ENCODE results near the gene TSPAN12.

Gene TSPAN12

DNA sequence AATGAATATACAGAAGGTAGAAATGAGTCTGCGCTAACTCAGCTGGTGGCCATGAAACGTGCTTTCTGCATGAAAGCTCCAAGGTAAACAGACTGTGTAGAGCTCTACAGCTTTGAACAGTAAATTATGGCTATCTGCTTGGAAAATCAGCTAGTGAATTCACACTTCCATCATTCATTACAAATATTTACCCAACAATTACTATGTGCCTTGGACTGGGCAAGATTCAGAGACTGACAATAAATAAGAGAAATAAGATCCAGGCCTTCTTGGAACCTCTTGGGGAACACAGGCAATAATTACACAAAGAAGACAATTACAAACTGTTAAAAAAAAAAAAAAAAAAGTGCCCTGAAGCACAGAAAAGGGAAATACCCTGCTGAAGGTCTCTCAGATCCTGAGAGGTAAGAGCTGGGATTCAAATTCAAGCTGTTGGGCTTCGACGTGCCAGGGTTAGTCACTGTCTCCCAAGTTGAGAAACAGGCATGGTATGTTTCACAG, 15.8 kb downstream of the TSPAN12 start:
- no peak for DNase-seq (ENCODE audit: low spot score)

DNA sequence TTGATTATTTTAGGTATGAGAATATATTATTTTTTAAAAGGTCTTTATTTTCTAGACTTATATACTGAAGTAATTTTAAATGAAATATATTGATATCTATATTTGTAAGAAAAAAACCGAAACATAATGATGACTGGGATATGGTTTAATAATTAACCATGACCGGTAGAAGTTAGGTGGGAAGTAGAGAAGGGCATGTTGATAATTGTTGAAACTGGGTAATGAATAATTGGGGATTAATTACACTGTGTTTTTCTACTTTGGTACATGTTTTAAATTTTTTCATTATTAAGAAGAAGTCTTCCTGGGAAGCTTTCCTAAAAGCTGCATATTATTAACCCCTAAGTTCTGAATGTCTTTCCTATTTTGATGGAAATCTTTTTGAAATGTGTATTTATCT, 16.3 kb downstream of the TSPAN12 start:
- DNase-seq (ENCODE audit: low spot score), result no peak

DNA sequence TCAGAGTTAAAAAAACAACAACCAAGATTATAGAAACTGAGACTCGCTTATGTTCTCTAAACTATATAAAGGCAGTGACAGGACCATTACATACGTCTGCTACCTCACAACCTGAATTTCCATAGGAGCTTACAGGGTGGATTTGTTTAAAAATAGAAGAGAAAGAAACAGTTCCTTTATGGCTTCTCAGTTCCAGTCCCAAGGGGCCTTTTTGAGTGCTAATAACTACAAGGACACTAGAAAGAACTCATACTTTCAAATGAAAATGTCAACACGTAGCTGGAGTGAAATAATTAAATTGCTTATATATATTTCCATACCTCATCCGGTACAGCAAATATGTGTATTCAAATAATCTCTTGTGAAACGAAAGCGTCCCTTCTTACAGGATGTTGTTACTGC, 19.7 kb downstream of the TSPAN12 start:
- DNase-seq (ENCODE audit: low spot score), result no peak

DNA sequence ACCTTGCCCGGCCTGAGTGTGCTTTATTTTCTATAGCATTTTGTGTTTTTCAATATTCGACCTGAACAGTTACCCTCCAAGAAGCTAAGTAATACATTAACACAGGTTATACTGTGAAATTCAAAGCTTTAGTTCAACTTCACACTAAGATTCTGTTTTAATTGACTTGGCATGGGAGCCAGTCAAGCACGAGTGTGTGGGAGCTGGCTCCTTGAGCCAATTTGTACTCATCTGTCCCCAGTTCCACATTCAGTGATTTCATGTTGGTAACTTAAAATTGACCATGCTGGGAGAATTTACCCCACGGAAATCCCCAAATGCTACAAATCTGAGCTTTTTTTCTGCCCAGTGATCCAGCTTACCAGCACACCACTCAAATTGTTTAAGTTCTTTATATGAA, 20.3 kb downstream of the TSPAN12 start:
- DNase-seq (ENCODE audit: low spot score), result no peak

DNA sequence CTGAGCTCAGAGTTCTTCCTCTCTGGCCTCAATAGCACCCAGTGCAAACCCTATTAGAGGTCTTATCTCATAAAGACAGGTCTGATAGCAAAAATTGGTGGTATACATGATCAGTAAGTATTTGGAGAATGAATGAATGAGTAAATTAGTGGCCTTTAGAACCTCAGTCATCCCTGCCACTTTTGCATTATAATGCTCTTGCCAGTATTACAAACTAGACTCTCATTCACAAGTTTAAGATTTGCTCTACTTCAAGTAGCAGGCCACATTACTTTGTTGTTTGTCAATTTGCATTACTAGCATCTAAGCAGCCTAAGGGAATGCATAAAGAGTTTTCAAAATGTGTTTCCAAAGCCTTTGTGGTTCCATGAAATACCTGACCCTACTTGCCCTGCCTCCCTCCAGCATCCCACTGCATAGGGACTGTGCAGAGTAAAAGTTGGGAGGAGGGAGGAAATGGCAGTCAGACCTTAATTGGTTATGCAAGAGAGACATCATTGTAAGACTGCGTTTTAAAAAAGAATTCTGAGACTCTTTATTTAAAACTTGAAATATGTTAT, 21.3 kb downstream of the TSPAN12 start:
- no peak for DNase-seq (ENCODE audit: low spot score)

DNA sequence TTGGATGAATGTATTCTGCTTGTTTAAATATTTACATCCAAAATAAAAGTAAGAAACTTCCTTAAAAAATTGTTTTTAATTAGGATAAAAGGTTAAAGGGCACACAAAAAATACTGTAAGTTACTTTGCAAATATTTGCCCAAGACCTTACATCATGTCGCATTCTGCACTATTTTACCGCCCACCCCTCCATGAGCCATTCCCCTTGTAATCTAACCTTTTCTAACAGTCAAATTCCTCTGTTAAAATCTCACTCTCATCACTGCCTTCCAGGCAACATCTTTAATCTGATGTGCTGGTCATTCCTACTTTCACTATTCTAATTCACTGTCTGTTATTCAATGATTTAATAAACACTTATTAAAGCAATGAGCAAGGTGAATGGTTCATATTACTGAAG, 23.2 kb downstream of the TSPAN12 start:
- DNase-seq (ENCODE audit: low spot score), result no peak

DNA sequence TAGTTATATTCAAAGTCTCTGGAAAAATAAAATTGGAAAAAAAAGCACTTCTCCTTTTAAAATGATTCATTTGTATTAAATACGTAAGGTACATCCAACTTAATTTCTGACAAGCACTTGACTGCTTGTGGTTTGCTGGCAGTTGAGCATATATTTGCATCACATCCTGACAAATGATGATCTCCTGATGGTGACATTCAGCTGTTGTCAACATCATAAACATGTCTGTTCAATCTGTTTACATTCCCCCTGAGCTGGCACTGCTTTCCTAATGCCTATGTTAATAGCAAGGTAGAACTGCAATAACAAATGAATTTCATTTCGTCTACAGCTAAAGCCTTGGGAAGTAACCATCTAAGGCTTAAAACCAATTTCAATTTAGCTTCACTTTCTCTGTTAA, 24.4 kb downstream of the TSPAN12 start:
- no peak for DNase-seq (ENCODE audit: low spot score)

DNA sequence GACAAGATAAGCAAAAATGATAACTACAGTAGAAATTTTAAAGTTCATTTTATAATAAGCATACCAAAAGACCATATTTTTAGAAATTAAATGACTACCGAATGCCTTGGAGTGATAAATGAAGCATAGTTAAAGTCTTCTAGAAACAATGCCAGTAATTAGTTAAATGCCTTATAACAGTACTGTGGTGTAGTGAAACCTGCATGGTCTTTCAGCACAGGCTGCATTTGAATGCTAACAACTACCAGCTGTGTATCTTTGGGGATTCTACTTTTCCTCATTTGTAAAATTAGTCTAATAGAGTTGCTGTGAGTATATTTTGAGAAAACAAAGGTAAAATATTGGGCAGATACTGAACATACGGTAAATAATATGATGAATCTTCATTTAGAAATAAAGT, 25.1 kb downstream of the TSPAN12 start:
- DNase-seq (ENCODE audit: low spot score), result no peak

DNA sequence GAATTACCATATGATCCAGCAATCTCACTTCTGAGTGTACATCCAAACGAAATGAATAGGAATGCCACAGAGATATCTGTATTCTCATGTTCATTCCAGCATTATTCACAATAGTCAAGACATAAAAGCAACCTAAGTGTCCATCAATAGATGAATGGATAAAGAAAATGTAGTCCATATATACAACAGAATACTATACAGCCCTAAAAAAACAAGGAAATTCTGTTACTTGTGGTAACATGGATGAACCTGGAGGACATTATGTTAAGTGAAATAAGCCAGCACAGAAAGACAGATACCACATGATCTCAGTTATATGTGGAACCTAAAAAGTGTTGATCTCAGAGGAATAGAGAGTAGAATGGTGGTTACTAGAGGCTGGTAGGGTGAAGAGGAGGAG, 26.7 kb downstream of the TSPAN12 start:
- no peak for DNase-seq (ENCODE audit: low spot score)

DNA sequence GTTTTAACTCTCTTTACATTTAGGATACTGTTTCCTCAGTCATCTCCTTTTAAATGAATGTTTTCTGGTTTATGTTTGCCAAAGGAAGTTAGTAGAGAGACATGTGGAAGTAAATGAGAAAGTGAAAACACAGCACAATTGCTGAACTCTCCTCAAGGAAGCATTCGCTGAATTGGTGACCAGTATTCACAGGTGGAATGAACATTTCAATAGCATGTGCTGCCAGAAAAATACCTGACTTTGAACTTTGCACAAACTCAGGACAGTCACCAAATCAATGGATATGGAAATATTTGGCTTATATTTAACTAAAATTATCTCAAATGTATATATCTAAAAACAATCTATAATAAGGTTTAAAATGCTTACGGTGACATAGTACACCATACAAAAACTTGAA, 28.5 kb downstream of the TSPAN12 start:
- DNase-seq (ENCODE audit: low spot score), result no peak

DNA sequence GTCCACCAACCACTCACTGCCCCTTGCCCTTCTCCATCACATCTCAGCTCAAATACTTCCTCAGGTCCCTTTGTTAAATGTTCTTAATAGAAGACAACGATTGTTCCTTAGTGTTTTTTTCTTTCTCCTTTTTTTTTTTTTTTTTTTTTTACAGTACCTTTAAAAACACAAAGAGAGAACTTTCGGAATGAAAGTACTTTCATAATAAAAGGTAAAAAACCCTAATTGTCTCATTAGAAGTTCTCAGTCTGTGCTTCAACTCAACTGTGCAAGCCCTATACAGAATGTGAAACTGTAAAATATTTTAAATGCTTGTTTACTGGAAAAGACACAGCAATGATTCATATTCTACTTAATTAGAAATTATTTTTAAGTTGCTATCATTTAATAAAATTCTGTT, 29.4 kb downstream of the TSPAN12 start:
- DNase-seq (ENCODE audit: low spot score), result no peak

DNA sequence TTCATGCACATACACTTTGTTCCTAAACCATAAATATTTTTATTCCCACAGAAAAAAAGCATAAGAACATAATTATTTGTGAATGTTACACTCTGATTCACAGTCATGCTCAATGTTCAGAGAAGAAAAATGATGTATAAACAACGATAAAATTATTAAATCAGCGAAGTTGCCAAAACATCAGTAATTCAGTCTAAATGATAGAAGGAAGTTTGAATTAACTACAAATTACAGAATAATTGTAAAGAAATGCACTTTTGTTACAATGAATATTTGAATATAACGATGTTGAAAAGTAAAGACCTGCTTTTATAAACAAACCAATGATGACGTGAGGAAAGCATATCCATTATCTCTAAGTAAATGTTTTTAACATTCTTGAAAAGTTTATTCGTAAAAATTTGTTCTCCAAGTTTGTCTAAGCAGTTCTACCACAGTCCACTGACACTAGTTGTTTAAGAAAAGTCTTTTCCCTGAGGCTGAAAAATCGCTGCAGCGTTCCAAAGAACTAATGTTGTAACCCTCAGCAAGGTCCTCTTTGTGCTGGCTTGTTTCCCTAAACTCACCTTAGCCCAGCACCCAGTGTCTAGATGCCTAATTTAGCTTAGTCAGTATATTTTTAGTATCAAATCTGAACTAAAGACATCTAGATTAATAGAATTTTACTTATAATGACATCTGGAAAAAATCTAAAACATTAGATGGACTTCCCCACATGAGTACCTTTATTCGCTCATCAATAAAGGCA, 30.4 kb downstream of the TSPAN12 start:
- DNase-seq (ENCODE audit: low spot score), result no peak

DNA sequence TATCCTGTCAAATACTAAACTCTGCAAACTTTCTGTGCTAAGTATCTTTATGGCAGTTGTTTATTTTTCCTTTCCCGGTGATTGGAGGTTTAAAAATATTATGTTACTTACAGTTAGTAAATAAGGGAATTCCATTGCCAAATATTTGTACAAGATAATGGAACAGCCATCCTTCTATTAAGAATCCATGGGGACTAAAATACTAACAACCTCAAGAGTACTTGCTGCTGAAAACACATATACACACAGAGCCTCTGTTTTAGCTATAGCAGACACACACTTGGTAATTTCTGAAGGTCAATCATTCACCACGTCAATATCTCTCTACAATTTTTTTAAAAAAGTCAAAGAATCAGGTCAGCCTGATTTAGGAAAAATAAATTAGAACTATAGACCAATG, 32.4 kb downstream of the TSPAN12 start:
- no peak for DNase-seq (ENCODE audit: low spot score)

DNA sequence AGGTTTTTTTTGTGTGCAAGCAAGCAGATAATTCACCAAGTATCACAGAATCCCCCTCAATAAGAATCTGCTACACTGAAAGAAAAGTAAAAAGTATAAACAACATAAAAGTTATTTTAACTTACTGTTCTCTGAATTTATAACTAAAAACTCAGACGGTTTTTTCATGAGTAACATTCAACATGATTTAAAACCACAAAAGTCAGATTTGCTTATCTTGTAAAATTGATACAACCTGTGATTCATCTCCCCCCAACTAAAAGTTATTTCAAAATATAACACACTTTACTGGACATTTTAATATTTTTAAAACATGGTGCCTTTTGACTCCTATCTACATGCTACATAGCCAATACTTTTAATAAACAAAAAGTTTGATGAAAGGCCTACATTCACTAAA, 32.8 kb downstream of the TSPAN12 start:
- DNase-seq (ENCODE audit: low spot score), result no peak

DNA sequence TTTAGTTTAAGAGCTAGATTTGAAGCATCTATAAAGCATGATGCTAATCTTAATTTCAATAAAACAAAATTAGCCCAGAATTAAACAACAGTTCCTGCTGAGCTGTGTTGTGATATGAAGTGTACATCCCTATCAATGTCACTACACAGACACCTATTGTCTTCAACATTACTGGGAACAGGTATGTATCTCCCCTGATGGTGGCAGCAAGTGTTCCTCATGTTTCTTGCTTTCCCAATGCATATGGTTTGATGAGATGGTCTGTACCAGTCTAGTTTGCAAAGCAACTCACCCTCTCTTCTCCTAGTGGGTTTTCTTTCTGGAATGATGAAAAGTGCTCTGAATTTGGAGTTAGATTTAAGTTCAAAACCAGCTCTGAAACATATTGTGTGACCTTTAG, 38.1 kb downstream of the TSPAN12 start:
- DNase-seq (ENCODE audit: low spot score), result no peak

DNA sequence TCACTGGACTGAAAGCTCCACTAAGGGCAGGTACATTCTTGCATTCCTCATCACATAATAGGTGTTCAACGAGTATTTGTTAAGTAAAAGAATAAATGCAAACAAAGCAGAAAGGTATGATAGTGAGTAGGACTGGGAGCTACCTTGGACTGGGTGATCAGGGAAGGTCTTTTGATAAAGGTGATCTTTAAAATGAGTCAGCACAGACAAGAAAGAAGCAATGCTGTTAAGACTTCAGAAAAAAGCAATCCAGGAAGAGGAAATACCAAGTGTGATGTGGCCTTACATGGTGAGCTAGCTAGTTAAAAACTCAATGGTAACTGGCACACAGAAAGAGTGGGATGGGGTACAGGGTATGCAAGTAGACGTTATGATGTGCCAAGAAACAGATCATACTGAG, 40.1 kb downstream of the TSPAN12 start:
- DNase-seq (ENCODE audit: low spot score), result no peak

DNA sequence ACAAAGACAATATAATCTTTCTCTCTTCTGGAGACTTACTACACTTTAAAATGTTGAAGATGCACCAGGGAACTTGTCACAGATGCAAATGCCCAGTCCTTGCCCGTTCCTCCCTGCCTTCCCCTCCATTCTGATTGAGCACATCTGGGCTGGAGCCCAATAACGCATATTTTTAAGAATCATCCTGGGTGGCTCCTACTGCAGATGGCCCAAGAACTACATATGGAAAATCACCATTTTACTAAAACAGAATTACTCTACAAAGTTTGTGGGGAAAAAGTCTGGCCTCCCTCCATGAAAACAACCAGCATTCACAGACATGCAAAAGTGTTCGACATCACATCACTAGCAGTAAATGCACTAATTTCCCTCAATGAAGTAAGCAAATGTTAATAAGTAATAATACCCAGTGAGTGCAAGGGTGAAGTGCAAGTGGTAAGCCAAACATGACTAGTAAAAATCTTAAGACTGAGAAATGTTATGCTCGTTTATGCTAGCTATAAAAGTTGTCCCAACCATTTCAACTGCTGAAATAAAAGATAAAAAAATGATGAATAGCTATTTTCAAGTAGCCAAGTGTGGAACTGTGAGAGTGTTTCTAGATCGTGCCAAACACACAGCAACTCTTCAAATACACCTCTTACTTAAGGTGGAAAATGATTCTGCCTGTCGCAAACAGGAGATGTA, 43.5 kb downstream of the TSPAN12 start:
- DNase-seq (ENCODE audit: low spot score), result no peak

DNA sequence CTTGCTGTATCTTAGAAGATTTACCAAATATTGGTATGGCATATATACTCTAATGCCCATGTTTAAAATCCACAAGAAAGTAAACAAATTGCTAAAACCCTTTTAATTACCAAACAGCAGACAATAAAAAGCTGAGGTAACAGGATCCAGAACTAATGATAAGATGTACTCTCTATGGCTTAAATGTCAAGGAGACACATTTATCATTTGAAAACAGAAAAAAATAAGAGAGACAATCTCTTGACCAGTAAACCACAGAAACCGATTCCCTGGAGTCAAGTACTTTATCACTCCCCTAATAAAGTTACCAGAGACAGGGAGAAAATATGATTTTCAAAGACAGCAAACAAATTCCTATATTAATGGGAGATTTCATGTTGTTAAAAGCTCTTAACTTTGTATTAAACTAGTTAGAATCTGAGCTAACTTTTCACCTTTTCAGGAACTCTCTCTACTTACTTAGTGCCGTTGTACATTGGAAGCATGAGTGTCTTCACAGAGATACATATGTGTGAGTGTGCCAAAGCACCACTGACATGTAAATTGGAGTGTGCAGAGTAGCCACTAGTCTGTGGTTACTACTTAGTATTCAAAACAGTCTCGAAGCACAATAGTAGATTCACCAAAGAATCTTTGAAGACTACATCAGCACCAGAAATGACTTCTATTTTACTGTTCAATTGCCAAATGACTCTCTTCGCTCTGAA, 44.2 kb downstream of the TSPAN12 start:
- DNase-seq (ENCODE audit: low spot score), result no peak

DNA sequence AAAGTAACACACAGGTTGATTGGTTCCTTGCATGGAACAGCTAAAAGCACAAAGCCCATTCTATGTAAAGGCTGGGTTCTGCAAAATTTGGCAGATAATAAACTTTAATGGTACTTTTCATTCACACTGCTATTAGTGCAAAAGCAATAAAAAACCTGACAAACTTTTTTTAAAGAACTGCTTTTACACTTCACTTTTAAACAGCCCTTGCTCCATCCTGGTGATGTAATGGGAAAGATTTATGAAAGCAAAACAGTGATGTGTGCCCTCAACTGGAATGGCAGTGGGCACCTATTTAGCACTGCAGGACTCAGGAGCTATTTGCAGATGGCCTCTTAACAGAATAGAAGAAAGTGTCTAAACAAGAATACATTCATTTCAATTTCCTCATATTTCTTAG, 44.9 kb downstream of the TSPAN12 start:
- no peak for DNase-seq (ENCODE audit: low spot score)

DNA sequence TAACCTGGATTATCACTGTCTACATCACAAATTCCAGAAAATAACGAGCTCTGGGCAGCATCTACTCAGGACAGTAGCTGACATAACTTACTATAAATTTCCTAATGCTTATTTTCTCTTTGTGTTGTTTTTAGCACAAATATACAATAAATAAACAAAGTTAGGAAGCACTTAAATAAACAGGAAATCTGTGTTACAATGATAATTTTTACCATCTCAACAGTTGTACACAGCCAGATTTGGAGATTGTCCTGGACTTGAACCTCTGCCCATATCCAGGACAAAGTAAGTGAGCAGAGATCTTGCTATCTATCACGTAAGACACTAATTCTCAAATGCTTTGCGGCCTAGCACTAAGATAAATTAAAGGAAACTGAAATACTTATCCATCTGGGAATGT, 48.7 kb downstream of the TSPAN12 start:
- DNase-seq (ENCODE audit: low spot score), result no peak

DNA sequence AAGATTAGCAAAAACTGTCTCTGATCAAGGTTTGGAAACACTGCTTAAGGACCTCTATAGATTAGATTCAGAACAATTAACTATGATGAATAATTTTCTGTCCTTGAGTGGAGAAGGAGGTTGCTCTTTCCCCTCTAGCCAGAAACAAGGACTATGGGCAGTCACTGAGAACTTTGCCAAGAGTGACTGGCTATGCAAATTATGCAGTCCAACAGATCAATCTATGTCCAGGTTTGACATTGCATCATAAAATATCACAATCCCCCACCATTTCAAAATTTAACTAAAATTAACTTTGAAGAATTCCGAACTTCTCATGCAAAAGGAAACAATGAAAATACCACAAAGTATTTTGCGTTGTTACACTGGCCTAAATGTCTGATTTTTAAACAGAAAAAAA, 50.6 kb downstream of the TSPAN12 start:
- DNase-seq (ENCODE audit: low spot score), result no peak

DNA sequence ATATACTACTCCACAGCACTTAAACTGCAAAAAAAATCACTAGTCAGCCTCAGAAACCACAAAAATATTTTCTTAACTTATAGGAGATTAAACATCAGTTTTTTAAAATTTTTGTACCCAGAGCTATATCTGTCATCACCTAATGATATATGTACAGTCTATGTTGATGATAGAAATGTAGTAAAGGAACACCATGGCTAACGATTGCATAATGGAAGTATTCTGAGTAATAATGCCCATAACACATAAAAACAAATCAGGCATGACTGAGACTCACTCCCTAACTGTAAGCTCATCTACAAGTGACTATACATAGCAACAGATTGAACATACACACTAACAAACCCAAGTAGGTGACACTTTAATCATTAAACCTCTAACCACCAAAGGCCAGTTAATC, 51.3 kb downstream of the TSPAN12 start:
- no peak for DNase-seq (ENCODE audit: low spot score)
